Measurements from ENCODE around the gene TMEM50A. TPM values are rescaled to one million over a fixed set of nuclear protein-coding genes. Genes with fewer than 3 reads are reported as not detected.

TMEM50A gene
- polyA plus RNA-seq, 6 donors from 2014 or later, result 123 to 151 (median 137) TPM

Other genes with a start within 250 kb of the TMEM50A start
- gene SYF2, start 105.8 kb upstream of the TMEM50A start, polyA plus RNA-seq (ENCODE audit: low read depth in 6 of 6), result 10 to 100 TPM; 69.2 to 93.1 (median 78.0) TPM
- 10 to 100 TPM; 34.2 to 78.0 (median 68.9) TPM for gene RSRP1, start 90.9 kb upstream of the TMEM50A start, polyA plus RNA-seq (ENCODE audit: low read depth in 6 of 6)
- gene RHD, start 65.8 kb upstream of the TMEM50A start, polyA plus RNA-seq (ENCODE audit: low read depth in 6 of 6), result under 1 TPM in 5 of 6 donors, not detected in 1; 0.29 to 0.62 (median 0.39) TPM
- under 1 TPM in 3 of 6 donors, not detected in 3; 0.23 to 0.70 (median 0.28) TPM for gene RHCE, start 82.5 kb downstream of the TMEM50A start, polyA plus RNA-seq (ENCODE audit: low read depth in 6 of 6)
- 1 to 10 TPM; 2.7 to 9.9 (median 7.2) TPM for gene MACO1, start 92.6 kb downstream of the TMEM50A start, polyA plus RNA-seq (ENCODE audit: low read depth in 6 of 6)
- 10 to 100 TPM; 19.1 to 25.9 (median 20.5) TPM for gene LDLRAP1, start 205.3 kb downstream of the TMEM50A start, polyA plus RNA-seq (ENCODE audit: low read depth in 6 of 6)